NCI-H526 treated with DMSO at 0.1 percent for 48 hours (cell line): Measurements from ENCODE around the gene CTTNBP2.

Experiments used
- DNase-seq: peaks from one replicate; lab custom pipeline; 2025; lab: John Stamatoyannopoulos, UW

Gene CTTNBP2

GRCh38 chr7:117782761-117783160 lies 90.5 kb downstream of the CTTNBP2 start:
- DNase-seq: no peak

GRCh38 chr7:117781707-117782106 lies 91.5 kb downstream of the CTTNBP2 start:
- no peak for DNase-seq

GRCh38 chr7:117780832-117781231 lies 92.4 kb downstream of the CTTNBP2 start:
- DNase-seq: no peak

- no peak for DNase-seq
Measured at GRCh38 chr7:117777335-117778142, 95.7 kb downstream of the CTTNBP2 start.

GRCh38 chr7:117776224-117776623 lies 97.0 kb downstream of the CTTNBP2 start:
- no peak for DNase-seq

GRCh38 chr7:117775801-117776200 lies 97.4 kb downstream of the CTTNBP2 start:
- DNase-seq: no peak

- DNase-seq: no peak
Measured at GRCh38 chr7:117774943-117775342, 98.3 kb downstream of the CTTNBP2 start.

- DNase-seq: no peak
Measured at GRCh38 chr7:117772421-117772820, 100.8 kb downstream of the CTTNBP2 start.

GRCh38 chr7:117771756-117772155 lies 101.5 kb downstream of the CTTNBP2 start:
- DNase-seq: no peak

GRCh38 chr7:117769085-117769484 lies 104.2 kb downstream of the CTTNBP2 start:
- DNase-seq: no peak

GRCh38 chr7:117767951-117768350 lies 105.3 kb downstream of the CTTNBP2 start:
- no peak for DNase-seq

GRCh38 chr7:117766913-117767312 lies 106.3 kb downstream of the CTTNBP2 start:
- DNase-seq: no peak

- DNase-seq: no peak
Measured at GRCh38 chr7:117764031-117764430, 109.2 kb downstream of the CTTNBP2 start.

GRCh38 chr7:117762055-117762454 lies 111.2 kb downstream of the CTTNBP2 start:
- no peak for DNase-seq

GRCh38 chr7:117759950-117760640 lies 113.1 kb downstream of the CTTNBP2 start:
- DNase-seq: no peak

- DNase-seq: no peak
Measured at GRCh38 chr7:117757440-117757839, 115.8 kb downstream of the CTTNBP2 start.

GRCh38 chr7:117756586-117757085 lies 116.6 kb downstream of the CTTNBP2 start:
- DNase-seq: no peak

- no peak for DNase-seq
Measured at GRCh38 chr7:117755136-117755535, 118.1 kb downstream of the CTTNBP2 start.

GRCh38 chr7:117751775-117752174 lies 121.5 kb downstream of the CTTNBP2 start:
- DNase-seq: no peak

GRCh38 chr7:117750612-117751563 lies 122.4 kb downstream of the CTTNBP2 start:
- DNase-seq: no peak

GRCh38 chr7:117741962-117742361 lies 131.3 kb downstream of the CTTNBP2 start:
- DNase-seq: no peak

GRCh38 chr7:117739085-117739484 lies 134.2 kb downstream of the CTTNBP2 start:
- no peak for DNase-seq
